ENCODE data around the gene B4GALNT4.
"Not testable (repeated sequence)": the region's sequence is repeated elsewhere in the genome, so short reads cannot be mapped to it uniquely, and the experiment has no call there.

Gene B4GALNT4

DNA sequence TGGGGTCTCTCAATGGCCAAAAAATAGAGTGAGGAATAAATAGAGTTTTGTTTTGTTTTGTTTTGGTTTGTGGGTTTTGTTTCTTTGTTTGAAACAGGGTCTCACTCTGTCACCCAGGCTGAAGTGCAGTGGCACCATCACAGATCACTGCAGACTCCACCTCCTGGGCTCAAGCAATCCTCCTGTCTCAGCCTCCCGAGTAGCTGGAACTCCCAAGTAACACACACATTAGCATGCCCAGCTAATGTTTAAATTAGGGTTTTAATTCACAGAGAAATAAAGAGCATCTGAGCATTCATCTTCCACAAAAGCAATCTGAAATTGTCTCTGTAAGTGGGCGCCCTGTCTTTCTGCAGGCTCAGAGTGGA is 39.4 kb upstream of the B4GALNT4 start:
- H3K36me3 ChIP-seq (ENCODE audit: control insufficient read depth in 1 of 2, insufficient read depth in 2 of 2, low read length in 2 of 2), result no peaks in the 10 kb centered on the region
- H3K27ac ChIP-seq (ENCODE audit: low read length), result no peak overlapping the region
- H3K27me3 ChIP-seq (ENCODE audit: low read depth, low read length), result no peaks in the 10 kb centered on the region
- peaks cover 15 to 19% of the 10 kb centered on the region in 2 donors for H3K4me1 ChIP-seq (ENCODE audit: control insufficient read depth in 1 of 2, insufficient read depth in 2 of 2, low read length in 2 of 2)
- no peaks in the 10 kb centered on the region for H3K9me3 ChIP-seq (ENCODE audit: control insufficient read depth in 1 of 2, low read length in 2 of 2)
- no peak overlapping the region for H3K4me3 ChIP-seq (ENCODE audit: low read depth in 1 of 2, low read length in 2 of 2)

GRCh38 chr11:330307-330693 is 39.0 kb upstream of the B4GALNT4 start:
- H3K36me3 ChIP-seq (ENCODE audit: control insufficient read depth in 1 of 2, insufficient read depth in 2 of 2, low read length in 2 of 2), result no peaks in the 10 kb centered on the region
- H3K9me3 ChIP-seq (ENCODE audit: control insufficient read depth in 1 of 2, low read length in 2 of 2), result no peaks in the 10 kb centered on the region
- peaks cover 15 to 19% of the 10 kb centered on the region in 2 donors for H3K4me1 ChIP-seq (ENCODE audit: control insufficient read depth in 1 of 2, insufficient read depth in 2 of 2, low read length in 2 of 2)
- no peak overlapping the region for H3K4me3 ChIP-seq (ENCODE audit: low read depth in 1 of 2, low read length in 2 of 2)
- H3K27ac ChIP-seq (ENCODE audit: low read length), result no peak overlapping the region
- no peaks in the 10 kb centered on the region for H3K27me3 ChIP-seq (ENCODE audit: low read depth, low read length)

DNA sequence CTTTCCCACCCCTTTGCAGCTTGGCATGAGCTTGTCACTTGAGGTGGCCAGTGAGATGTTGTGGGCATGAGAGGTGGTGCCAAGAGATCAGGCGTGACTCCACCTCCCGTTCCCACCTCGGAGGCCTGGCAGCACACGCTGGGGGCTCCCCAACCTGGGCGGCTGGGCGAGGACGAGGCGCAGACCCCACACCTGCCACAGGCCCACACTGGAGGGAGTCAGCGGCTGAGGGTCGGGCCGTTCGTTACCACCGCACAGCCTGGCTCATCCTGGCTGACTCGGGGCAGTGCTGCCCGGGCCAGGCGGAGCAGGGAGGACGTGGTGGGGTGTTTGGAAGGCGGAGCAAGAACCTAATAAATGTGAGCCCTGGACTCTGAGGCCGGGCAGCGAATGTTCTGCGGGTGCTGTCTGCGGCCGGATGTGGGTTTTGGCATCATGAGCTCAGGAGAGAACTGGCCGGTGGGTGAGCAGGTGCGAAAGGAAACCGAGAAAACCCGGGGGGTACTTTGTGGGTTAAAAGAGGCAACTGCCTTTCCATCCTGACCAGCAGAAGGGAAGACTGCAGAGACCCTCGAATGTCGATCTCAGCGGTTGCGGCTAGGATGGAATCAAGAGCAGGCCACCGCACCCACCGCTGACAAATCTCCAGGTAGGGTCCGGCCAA is 38.5 kb upstream of the B4GALNT4 start:
- H3K4me3 ChIP-seq (ENCODE audit: low read depth in 1 of 2, low read length in 2 of 2), result no peak overlapping the region
- H3K4me1 ChIP-seq (ENCODE audit: control insufficient read depth in 1 of 2, insufficient read depth in 2 of 2, low read length in 2 of 2), result peaks cover 17% of the 10 kb centered on the region in 2 donors
- H3K9me3 ChIP-seq (ENCODE audit: control insufficient read depth in 1 of 2, low read length in 2 of 2), result no peaks in the 10 kb centered on the region
- no peaks in the 10 kb centered on the region for H3K27me3 ChIP-seq (ENCODE audit: low read depth, low read length)
- no peaks in the 10 kb centered on the region for H3K36me3 ChIP-seq (ENCODE audit: control insufficient read depth in 1 of 2, insufficient read depth in 2 of 2, low read length in 2 of 2)
- H3K27ac ChIP-seq (ENCODE audit: low read length), result no peak overlapping the region

- Histone ChIP-seq H3K9me3 (ENCODE audit: control insufficient read depth in 1 of 2, low read length in 2 of 2) (no peaks in the 10 kb centered on the region), H3K36me3 (ENCODE audit: control insufficient read depth in 1 of 2, insufficient read depth in 2 of 2, low read length in 2 of 2) (no peaks in the 10 kb centered on the region), H3K27ac (ENCODE audit: low read length) (no peak overlapping the region), H3K4me1 (ENCODE audit: control insufficient read depth in 1 of 2, insufficient read depth in 2 of 2, low read length in 2 of 2) (peaks cover 16 to 21% of the 10 kb centered on the region in 2 donors), H3K4me3 (ENCODE audit: low read depth in 1 of 2, low read length in 2 of 2) (no peak overlapping the region), H3K27me3 (ENCODE audit: low read depth, low read length) (no peaks in the 10 kb centered on the region)
These were observed 37.8 kb upstream of the B4GALNT4 start for GRCh38 chr11:331358-332060.

DNA sequence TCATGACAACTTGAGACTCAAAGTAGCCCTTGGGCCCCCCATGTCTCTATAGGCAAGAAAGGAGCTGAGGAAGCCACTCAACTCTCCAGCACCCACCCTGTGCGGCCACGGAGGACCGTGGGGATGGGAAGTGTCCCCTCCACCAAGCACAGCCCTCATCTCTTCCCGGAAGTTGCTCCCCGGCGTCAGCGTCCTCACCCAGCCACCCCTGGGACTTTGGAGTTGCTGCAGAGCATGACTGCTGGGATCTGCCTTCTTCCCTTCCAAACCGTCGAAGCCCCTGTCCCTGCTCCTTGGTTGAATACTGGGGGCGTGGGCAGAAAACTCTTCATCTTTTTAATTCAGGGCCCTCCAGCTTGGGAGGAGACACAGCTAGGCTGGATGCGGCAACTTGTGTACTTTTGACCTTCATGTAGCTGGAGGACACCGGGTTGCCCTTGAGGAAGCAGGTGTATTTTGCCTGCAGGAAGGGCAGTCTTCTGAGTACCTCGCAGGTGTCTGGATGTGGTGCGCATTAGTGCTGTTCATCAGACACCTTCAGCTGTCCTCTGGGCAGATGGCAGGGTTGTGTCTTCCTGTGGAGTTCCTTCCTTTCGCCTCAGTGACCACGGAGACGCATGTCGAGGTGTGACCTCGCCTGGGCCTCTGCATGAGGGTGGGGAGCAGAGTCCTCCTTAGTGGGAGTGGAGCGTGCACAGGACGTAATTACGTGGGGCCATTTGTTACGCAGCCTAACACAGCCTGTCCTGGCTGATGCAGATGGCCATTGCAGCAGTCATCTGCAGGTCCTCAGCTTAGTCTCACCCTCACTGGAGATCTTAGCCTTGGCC is 36.4 kb upstream of the B4GALNT4 start:
- Histone ChIP-seq H3K4me1 (ENCODE audit: control insufficient read depth in 1 of 2, insufficient read depth in 2 of 2, low read length in 2 of 2) (peaks cover 8 to 16% of the 10 kb centered on the region in 2 donors), H3K4me3 (ENCODE audit: low read depth in 1 of 2, low read length in 2 of 2) (no peak overlapping the region), H3K36me3 (ENCODE audit: control insufficient read depth in 1 of 2, insufficient read depth in 2 of 2, low read length in 2 of 2) (no peaks in the 10 kb centered on the region), H3K9me3 (ENCODE audit: control insufficient read depth in 1 of 2, low read length in 2 of 2) (no peaks in the 10 kb centered on the region), H3K27ac (ENCODE audit: low read length) (no peak overlapping the region), H3K27me3 (ENCODE audit: low read depth, low read length) (no peaks in the 10 kb centered on the region)

GRCh38 chr11:333616-334263 is 35.6 kb upstream of the B4GALNT4 start:
- H3K36me3 ChIP-seq (ENCODE audit: control insufficient read depth in 1 of 2, insufficient read depth in 2 of 2, low read length in 2 of 2); H3K9me3 ChIP-seq (ENCODE audit: control insufficient read depth in 1 of 2, low read length in 2 of 2); H3K27ac ChIP-seq (ENCODE audit: low read length); H3K4me3 ChIP-seq (ENCODE audit: low read depth in 1 of 2, low read length in 2 of 2); H3K27me3 ChIP-seq (ENCODE audit: low read depth, low read length): not testable (repeated sequence)
- peaks cover 8 to 16% of the 10 kb centered on the region in 2 donors for H3K4me1 ChIP-seq (ENCODE audit: control insufficient read depth in 1 of 2, insufficient read depth in 2 of 2, low read length in 2 of 2)

DNA sequence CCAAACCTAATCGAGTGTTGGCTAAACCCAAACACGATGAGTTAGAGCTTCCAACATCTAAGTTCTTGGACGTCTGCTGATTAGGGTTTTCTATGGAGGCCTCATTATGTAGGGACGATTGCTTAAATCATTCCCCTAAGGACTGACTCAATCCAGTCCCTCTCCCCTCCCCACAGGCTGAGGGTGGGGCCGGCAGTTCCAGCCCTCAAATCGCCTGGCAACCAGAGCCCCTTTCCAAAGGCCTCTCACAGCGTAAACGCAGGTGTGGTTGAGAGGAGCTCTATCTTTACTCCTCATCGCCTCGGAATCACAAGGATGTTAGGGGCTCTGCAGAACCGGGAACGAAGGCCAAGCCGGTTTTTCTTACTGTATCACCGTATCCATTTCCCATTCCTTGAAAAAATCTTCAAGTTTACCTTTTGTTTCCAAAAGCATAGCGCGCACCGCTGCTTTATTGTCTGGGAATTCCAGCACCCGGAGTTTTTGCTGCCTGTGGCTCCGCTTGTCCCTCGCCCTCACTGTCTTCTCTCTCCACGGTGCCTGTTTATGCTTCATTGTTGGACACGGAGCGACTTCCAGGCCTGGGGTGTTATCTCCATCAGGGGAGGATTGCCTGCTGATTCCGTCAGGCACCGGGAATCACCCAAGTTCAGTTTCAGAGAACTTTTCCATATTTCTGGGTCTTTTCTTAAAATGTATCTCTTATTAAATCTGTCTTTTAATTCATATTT is 34.9 kb upstream of the B4GALNT4 start:
- Histone ChIP-seq H3K27ac (ENCODE audit: low read length) (no peak overlapping the region), H3K4me1 (ENCODE audit: control insufficient read depth in 1 of 2, insufficient read depth in 2 of 2, low read length in 2 of 2) (peaks cover 8 to 16% of the 10 kb centered on the region in 2 donors), H3K9me3 (ENCODE audit: control insufficient read depth in 1 of 2, low read length in 2 of 2) (no peaks in the 10 kb centered on the region), H3K4me3 (ENCODE audit: low read depth in 1 of 2, low read length in 2 of 2) (no peak overlapping the region), H3K27me3 (ENCODE audit: low read depth, low read length) (no peaks in the 10 kb centered on the region), H3K36me3 (ENCODE audit: control insufficient read depth in 1 of 2, insufficient read depth in 2 of 2, low read length in 2 of 2) (no peaks in the 10 kb centered on the region)

DNA sequence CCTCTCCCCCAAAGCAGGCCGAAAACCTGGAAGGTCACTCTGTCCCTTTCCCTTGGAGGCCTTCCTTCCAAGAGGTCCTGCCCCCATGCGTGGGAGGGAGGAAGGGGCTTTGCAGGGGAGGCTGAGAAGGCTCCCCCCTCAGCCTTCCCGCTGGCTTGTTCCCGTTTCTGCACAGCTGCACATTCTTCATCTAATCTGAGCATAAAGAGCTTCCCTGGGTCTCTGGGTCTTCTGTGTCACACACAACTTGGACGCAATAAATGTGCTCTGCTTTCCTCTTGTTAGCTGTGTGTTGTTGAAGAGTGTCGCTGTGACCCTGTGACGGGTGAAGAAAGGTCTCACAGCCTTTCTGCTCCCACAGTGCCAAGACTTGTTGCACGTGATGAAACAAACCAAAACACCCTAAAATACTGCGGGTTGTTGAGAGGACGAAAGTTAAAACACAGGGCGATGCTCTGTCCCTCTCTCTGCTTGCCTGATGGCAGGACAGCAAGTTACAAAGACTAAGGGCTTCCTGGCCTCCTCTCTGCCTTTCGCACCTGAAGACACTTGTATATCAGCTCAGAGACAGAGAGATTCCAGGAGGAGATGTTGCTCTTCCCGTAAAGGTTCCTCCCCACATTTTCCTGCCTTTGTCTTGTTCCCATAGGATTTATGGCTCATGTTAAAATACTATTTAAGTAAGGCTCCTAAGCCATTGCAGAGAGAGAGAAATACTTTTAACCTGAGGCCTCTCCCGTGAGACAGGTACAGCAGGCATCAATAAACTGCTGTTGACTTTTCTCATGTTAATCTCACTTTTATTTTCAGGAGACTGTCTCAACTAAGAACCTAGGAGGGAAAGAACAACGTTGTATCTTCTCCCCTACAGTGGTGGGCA is 33.3 kb upstream of the B4GALNT4 start:
- peak overlapping the region; percentile 69 for H3K27ac ChIP-seq (ENCODE audit: low read length)
- no peaks in the 10 kb centered on the region for H3K27me3 ChIP-seq (ENCODE audit: low read depth, low read length)
- no peak overlapping the region for H3K4me3 ChIP-seq (ENCODE audit: low read depth in 1 of 2, low read length in 2 of 2)
- peaks cover 8 to 16% of the 10 kb centered on the region in 2 donors for H3K4me1 ChIP-seq (ENCODE audit: control insufficient read depth in 1 of 2, insufficient read depth in 2 of 2, low read length in 2 of 2)
- H3K36me3 ChIP-seq (ENCODE audit: control insufficient read depth in 1 of 2, insufficient read depth in 2 of 2, low read length in 2 of 2), result no peaks in the 10 kb centered on the region
- no peaks in the 10 kb centered on the region for H3K9me3 ChIP-seq (ENCODE audit: control insufficient read depth in 1 of 2, low read length in 2 of 2)

DNA sequence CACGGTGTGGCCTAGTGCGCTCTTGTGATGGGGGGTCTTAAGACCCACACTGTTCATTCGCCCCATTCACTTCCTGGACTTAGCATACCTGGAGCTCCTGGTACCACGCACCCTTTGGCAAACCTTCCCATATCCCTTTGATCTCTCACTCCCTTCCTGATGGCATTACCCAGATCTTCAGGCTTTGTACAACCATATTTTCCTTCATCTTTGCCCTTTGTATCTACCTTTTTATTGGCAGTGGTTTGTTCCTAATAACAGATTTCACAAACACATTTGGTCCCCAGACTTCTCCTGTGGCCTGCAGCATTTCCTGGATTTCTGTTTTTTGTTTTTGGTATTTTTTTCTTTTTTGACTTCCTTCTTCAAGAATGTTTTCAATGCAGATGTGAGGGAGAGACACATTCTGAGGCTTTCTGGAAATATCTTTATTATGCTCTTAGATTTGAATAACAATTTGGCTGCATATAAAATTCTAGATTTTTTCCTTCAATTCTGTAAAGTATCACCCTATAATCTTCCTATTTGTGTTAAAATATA is 32.6 kb upstream of the B4GALNT4 start:
- Histone ChIP-seq H3K9me3 (ENCODE audit: control insufficient read depth in 1 of 2, low read length in 2 of 2) (no peaks in the 10 kb centered on the region), H3K36me3 (ENCODE audit: control insufficient read depth in 1 of 2, insufficient read depth in 2 of 2, low read length in 2 of 2) (no peaks in the 10 kb centered on the region), H3K27ac (ENCODE audit: low read length) (peak overlapping the region; percentile 69), H3K4me3 (ENCODE audit: low read depth in 1 of 2, low read length in 2 of 2) (no peak overlapping the region), H3K4me1 (ENCODE audit: control insufficient read depth in 1 of 2, insufficient read depth in 2 of 2, low read length in 2 of 2) (peaks cover 8 to 16% of the 10 kb centered on the region in 2 donors), H3K27me3 (ENCODE audit: low read depth, low read length) (no peaks in the 10 kb centered on the region)

- no peak overlapping the region for H3K4me3 ChIP-seq (ENCODE audit: low read depth in 1 of 2, low read length in 2 of 2)
- no peak overlapping the region for H3K27ac ChIP-seq (ENCODE audit: low read length)
- peaks cover 8 to 16% of the 10 kb centered on the region in 2 donors for H3K4me1 ChIP-seq (ENCODE audit: control insufficient read depth in 1 of 2, insufficient read depth in 2 of 2, low read length in 2 of 2)
- H3K27me3 ChIP-seq (ENCODE audit: low read depth, low read length), result no peaks in the 10 kb centered on the region
- no peaks in the 10 kb centered on the region for H3K9me3 ChIP-seq (ENCODE audit: control insufficient read depth in 1 of 2, low read length in 2 of 2)
- H3K36me3 ChIP-seq (ENCODE audit: control insufficient read depth in 1 of 2, insufficient read depth in 2 of 2, low read length in 2 of 2), result no peaks in the 10 kb centered on the region
These were observed 31.6 kb upstream of the B4GALNT4 start for GRCh38 chr11:337711-338110.
